GM12875 (cell line): ENCODE results near the gene ZNF609.
A peak's percentile ranks its signal among the peaks of the same experiment; 100 is the strongest.

Source experiments
- H3K4me3 ChIP-seq: one replicate; pipeline ENCODE4 v1.5.1; 2011; ENCODE audit warnings: low read depth, low read length, control low read depth
- TF ChIP-seq, protein P1 (sequence below): IDR thresholded peaks from 2 replicates; pipeline ENCODE4 v1.5.1; 2011; ENCODE audit warnings: low read depth, mild to moderate bottlenecking, control low read depth, inconsistent platforms, low read length, moderate library complexity, borderline replicate concordance; ENCODE audit not compliant: insufficient read depth

The ZNF609 gene

DNA sequence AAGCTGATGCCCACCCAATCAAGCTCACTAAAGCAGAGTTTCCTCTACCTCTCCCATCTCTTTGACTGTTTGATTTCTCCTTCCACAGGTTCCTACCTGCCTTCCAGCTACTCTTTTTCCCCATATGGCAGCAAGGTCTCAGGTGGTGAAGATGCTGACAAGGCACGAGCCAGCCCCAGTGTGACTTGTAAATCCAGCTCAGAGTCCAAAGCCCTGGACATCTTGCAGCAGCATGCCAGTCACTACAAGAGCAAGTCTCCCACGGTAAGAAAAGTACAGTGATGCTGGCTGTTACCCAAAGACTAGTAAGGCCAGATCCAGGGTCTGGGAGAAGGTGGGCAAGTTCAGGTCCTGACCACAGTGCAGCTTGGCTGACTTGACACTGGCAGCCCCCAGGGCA lies 219.7 kb downstream of the ZNF609 start:
- TF ChIP-seq, protein P1, sequence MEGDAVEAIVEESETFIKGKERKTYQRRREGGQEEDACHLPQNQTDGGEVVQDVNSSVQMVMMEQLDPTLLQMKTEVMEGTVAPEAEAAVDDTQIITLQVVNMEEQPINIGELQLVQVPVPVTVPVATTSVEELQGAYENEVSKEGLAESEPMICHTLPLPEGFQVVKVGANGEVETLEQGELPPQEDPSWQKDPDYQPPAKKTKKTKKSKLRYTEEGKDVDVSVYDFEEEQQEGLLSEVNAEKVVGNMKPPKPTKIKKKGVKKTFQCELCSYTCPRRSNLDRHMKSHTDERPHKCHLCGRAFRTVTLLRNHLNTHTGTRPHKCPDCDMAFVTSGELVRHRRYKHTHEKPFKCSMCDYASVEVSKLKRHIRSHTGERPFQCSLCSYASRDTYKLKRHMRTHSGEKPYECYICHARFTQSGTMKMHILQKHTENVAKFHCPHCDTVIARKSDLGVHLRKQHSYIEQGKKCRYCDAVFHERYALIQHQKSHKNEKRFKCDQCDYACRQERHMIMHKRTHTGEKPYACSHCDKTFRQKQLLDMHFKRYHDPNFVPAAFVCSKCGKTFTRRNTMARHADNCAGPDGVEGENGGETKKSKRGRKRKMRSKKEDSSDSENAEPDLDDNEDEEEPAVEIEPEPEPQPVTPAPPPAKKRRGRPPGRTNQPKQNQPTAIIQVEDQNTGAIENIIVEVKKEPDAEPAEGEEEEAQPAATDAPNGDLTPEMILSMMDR, result no peak
- no peak overlapping the region for H3K4me3 ChIP-seq

DNA sequence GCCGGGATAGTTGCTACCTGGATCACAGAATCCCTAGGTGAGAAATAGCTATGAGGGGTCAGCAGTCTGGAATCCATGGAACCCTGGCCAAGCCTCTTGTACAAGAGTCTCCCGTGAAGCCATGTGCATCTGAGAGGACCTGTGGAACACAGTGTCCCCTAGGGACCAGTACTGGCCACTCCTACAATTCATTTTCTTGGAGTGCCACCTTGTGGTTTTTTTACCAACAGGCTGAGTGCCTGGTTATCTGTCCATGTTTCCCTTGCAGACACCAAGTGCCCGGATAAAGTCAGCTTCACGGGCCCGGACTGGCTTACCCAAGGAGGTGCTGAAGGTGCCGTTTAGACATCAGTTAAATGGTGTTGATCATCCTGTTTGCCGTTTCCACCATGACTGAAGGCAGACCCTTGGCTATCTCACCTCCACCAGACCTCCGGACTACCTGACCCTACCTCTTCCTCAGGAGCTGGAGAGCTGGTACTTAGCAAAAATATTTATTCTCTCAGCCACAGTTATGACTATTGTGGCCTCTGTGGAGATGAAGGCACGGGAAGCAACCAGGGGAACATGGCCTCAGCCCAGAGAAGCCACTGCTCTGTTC lies 221.1 kb downstream of the ZNF609 start:
- TF ChIP-seq, protein P1, result no peak
- no peak overlapping the region for H3K4me3 ChIP-seq

DNA sequence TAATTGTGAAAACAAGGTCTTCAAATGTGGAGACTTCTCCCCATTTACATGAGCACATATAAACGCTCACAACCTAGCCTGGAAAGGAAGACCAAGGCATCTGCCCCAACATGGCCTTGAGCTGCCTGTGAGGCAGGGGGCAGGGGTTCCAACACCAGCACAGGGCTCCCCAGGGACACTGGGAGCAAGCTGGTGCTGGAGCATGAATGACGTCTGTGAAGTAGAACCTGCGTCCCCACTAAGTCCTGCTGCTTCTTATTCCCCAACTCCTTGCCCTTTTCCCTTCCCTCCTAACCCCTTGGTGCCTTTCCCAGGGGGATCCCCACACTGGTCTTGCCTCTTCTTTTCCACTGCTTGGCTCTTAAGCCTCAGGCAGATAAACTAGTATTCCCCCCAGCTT lies 221.9 kb downstream of the ZNF609 start:
- TF ChIP-seq, protein P1, result no peak

DNA sequence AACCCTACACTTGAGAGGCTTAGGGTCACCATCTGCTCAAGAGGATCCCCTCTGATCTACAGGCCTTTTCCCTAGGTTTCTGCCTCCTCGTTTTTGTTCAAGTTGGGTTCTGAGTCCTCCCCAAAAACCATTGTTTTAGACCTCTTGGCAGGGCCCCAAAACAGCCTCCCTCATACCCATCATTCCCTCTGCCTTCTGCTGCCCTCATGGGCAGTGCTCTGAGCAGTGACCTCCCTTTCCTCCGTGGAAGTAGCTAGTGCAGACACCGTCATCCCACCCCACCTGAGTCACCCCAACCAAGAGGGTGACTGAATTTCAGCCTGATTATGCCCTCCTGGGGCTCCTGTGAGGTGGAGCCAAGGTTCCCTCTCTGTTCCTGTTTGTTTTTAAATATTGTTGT lies 223.0 kb downstream of the ZNF609 start:
- H3K4me3 ChIP-seq, result no peak overlapping the region
- TF ChIP-seq, protein P1, result no peak

More for the DNA sequence above, 221.9 kb downstream of the ZNF609 start:
- H3K4me3 ChIP-seq, result no peak overlapping the region

DNA sequence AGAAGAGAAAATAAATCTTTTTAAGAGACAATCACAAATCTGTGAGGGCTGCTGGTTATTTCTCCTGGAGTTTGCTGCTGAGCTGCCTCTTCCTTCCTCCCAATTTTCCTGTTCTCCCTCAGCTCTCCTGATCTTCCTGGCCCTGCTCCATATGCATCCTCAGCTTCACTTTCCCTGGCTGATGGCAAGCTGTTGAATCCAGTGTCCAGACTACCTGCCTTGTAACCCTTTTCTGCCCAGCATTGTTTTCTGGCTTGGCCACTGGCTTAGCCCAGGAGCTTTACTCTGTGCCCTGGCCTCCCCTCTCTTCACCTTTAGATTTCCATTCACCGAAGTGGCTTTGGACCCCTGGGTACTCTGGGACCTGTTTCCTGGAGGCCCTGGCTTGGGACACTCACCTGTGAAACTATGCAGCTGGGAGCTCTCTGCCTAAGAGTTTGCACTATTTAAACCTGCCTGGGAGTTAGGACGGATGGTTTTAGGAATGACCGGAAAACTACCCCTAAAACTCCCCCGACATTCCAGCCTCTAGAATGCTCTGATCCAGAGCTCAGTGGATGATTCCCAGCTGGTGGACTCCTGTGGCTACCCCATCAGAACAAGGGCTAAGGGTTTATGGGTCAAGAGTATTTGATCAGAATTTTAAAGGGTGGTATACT lies 225.0 kb downstream of the ZNF609 start:
- H3K4me3 ChIP-seq, result no peak overlapping the region
- TF ChIP-seq, protein P1, result no peak

DNA sequence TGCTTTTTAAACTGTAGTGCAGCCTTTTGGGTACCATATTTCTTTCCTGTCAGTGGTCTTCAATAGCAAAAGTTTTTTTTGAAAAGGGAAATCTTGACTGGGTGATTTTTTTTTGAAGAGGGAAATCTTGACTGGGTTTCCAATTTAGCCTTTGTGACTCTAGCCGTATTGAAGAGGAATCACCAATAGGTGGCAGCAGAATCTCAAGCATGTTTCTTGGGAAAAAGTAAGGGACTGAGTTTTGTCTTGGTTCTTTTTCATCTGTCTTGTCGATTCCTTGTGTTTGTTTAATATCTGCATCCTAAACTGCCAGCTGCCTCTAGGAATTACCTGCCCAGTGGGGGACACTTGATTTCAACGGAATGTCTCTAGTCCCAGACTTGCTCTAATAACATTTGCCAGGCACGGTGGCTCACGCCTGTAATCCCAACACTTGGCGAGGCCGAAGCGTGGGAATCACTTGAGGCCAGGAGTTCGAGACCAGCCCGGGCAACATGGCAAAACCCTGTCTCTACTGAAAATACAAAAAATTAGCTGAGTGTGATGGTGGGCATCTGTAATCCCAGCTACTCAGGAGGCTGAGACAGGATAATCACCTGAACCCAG lies 225.9 kb downstream of the ZNF609 start:
- TF ChIP-seq, protein P1, result peak; percentile 60; the same call in 1 of the 2 replicates
- no peak overlapping the region for H3K4me3 ChIP-seq

DNA sequence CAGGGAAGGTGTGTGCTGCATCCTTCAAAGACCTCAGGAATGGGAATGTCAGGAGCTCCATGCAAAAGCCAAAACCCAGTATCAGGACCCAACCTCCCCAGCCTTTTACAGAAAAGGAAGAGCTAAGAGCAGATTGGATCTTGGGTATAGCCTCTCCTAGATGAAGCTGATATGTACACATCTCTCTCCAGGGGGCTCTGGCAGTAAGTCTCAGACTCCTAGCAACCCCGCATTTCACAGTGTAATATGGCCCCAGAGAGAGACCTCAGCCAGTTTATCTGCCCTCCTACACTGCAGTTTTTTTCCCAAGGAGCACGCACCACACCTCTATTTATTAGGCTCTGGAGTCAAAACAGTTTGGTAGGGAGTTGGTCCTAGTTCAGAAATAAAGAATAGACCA lies 226.8 kb downstream of the ZNF609 start:
- TF ChIP-seq, protein P1, result no peak
- H3K4me3 ChIP-seq, result no peak overlapping the region
